Lower leg skin (tissue), 3 donors: ENCODE data around the gene PKN2.

ENCODE experiments used
- CTCF ChIP-seq, 3 donors: fragments of 450-650 bp; IDR thresholded peaks; one replicate each; pipeline ENCODE4 v1.5.1; 2016; ENCODE audit warnings: antibody characterized with exemption in 3 of 3, mild to moderate bottlenecking in 3 of 3, moderate library complexity in 2 of 3
- POLR2A ChIP-seq, 2 donors: fragments of 450-650 bp; IDR thresholded peaks; one replicate each; pipeline ENCODE4 v1.6.1; 2016 to 2017; ENCODE audit warnings: antibody characterized with exemption in 2 of 2, mild to moderate bottlenecking in 1 of 2, moderate library complexity in 1 of 2

GRCh38 chr1:88731475-88732269 is 47.6 kb downstream of the PKN2 start:
- no peak for TF ChIP-seq CTCF (IDR thresholded peaks at IDR 0.05)
- no peak for TF ChIP-seq POLR2A (IDR thresholded peaks at IDR 0.05)
